ENCODE measurements around the gene KIF13A. TPM values are rescaled to one million over a fixed set of nuclear protein-coding genes. Genes with fewer than 3 reads are reported as not detected.
A peak's percentile ranks its signal among the peaks of the same experiment; 100 is the strongest.

KIF13A gene
- total and polyA plus RNA-seq, 9 of the 15 experiments (the other 6 are each of a cell fraction or from before 2014, with no cell fraction given) = 3.6 to 44.3 (median 29.7) TPM

DNA sequence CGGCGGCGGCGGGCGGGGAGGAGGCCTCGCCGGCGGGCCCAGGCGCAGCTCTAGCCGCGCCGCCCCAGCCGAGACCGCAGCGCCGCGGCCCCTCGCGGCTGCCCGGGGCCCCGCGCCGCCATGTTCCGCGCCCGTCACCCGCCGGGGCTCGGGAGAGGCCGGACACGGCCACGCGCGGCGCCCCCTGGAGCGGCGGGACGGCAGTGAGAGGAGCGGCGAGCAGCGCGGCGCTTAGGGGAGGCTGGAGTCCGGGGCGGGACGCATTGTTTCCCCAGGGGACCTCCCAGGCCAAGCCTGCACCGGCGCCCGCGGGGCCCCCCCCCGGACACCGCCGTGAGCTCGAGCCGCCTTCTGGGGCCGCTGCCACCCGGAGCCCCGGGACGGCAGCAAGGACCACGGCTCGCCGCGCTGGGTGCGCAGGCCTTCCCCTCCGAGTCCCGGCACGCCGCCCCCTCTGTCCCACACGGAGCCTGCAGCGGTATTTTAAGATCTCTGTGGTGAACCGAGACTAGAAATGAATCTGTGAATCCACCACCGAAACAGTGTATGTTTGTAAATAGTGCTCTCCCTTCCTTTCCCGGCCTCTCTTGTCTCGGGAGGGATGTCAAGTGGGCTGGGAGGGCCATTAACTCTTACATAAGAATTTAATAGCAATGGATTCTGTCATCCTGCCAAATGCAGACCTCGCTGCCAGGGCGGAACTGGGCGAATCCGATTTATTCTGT, 424 bp upstream of the KIF13A start (continued):
- peak; percentile 79 to 91 for TF ChIP-seq UBTF (IDR thresholded peaks at IDR 0.05; ENCODE audit: borderline replicate concordance in 1 of 2, low read depth in 2 of 2, low read length in 2 of 2)
- TF ChIP-seq LEF1 (IDR thresholded peaks at IDR 0.05) = no peak
- no peak for TF ChIP-seq IFI16 (CRISPR knock-in tag; IDR thresholded peaks at IDR 0.05)
- no peak for TF ChIP-seq MEF2D (tag; conservative IDR thresholded peaks at IDR 0.05; ENCODE audit: low read depth)
- TF ChIP-seq E2F4 (CRISPR knock-in tag; IDR thresholded peaks at IDR 0.05; ENCODE audit: low read depth) = peak; percentile 70; the same call in 1 of the 2 replicates
- no peak for TF ChIP-seq RHOXF2B (CRISPR knock-in tag; conservative IDR thresholded peaks at IDR 0.05)
- TF ChIP-seq MEF2A (IDR thresholded peaks at IDR 0.05; ENCODE audit: control insufficient read depth, low read depth, low read length) = no peak
- TF ChIP-seq, protein P1, sequence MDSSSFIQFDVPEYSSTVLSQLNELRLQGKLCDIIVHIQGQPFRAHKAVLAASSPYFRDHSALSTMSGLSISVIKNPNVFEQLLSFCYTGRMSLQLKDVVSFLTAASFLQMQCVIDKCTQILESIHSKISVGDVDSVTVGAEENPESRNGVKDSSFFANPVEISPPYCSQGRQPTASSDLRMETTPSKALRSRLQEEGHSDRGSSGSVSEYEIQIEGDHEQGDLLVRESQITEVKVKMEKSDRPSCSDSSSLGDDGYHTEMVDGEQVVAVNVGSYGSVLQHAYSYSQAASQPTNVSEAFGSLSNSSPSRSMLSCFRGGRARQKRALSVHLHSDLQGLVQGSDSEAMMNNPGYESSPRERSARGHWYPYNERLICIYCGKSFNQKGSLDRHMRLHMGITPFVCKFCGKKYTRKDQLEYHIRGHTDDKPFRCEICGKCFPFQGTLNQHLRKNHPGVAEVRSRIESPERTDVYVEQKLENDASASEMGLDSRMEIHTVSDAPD (CRISPR knock-in tag; IDR thresholded peaks at IDR 0.05) = no peak
- no peak for TF ChIP-seq HLTF (IDR thresholded peaks at IDR 0.05)
- peak; percentile 86 for TF ChIP-seq MTA3 (IDR thresholded peaks at IDR 0.05; ENCODE audit: borderline replicate concordance)
- TF ChIP-seq TEAD2 (tag; IDR thresholded peaks at IDR 0.05) = no peak
- TF ChIP-seq MLLT1 (IDR thresholded peaks at IDR 0.05) = no peak
- TF ChIP-seq, protein P2, sequence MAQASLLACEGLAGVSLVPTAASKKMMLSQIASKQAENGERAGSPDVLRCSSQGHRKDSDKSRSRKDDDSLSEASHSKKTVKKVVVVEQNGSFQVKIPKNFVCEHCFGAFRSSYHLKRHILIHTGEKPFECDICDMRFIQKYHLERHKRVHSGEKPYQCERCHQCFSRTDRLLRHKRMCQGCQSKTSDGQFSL (CRISPR knock-in tag; IDR thresholded peaks at IDR 0.05) = peak; percentile 92
- TF ChIP-seq, protein P2 (tag; IDR thresholded peaks at IDR 0.05) = peak in 1 of 2 experiments; percentile 82; a peak in 2 of 4 replicates
- no peak for TF ChIP-seq KLF1 (tag; IDR thresholded peaks at IDR 0.05)
- TF ChIP-seq ZNF347 (CRISPR knock-in tag; IDR thresholded peaks at IDR 0.05; ENCODE audit: low read depth) = no peak
- TF ChIP-seq, protein P3, sequence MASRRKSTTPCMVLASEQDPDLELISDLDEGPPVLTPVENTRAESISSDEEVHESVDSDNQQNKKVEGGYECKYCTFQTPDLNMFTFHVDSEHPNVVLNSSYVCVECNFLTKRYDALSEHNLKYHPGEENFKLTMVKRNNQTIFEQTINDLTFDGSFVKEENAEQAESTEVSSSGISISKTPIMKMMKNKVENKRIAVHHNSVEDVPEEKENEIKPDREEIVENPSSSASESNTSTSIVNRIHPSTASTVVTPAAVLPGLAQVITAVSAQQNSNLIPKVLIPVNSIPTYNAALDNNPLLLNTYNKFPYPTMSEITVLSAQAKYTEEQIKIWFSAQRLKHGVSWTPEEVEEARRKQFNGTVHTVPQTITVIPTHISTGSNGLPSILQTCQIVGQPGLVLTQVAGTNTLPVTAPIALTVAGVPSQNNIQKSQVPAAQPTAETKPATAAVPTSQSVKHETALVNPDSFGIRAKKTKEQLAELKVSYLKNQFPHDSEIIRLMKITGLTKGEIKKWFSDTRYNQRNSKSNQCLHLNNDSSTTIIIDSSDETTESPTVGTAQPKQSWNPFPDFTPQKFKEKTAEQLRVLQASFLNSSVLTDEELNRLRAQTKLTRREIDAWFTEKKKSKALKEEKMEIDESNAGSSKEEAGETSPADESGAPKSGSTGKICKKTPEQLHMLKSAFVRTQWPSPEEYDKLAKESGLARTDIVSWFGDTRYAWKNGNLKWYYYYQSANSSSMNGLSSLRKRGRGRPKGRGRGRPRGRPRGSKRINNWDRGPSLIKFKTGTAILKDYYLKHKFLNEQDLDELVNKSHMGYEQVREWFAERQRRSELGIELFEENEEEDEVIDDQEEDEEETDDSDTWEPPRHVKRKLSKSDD (conservative IDR thresholded peaks at IDR 0.05; ENCODE audit: low read length) = no peak
- peak; percentile 47; the same call in 1 of the 2 replicates for TF ChIP-seq ZNF224 (CRISPR knock-in tag; IDR thresholded peaks at IDR 0.05)
